Renal cortical epithelial cell (primary cell): Measurements from ENCODE around the gene ZSCAN5C. TPM values are rescaled to one million over a fixed set of nuclear protein-coding genes. Genes with fewer than 3 reads are reported as not detected.

ENCODE experiments used
- total RNA-seq: library from RNA; depleted of rRNA; stranded (reverse); fragments of >200 nt; gene quantifications from 2 replicates; pipeline ENCODE4 v1.2.3, GENCODE V29; 2014

ZSCAN5C gene
- total RNA-seq, 1 donor from 2014 or later = not detected

Other genes starting within 250 kb of the ZSCAN5C start
- not detected in 2 replicates for gene NLRP5, start 215.5 kb upstream of the ZSCAN5C start, total RNA-seq
- gene ZNF787, start 81.0 kb upstream of the ZSCAN5C start, total RNA-seq = 25.6 and 41.0 TPM in 2 replicates
- 12.9 and 28.2 TPM in 2 replicates for gene ZNF444, start 61.0 kb upstream of the ZSCAN5C start, total RNA-seq
- gene GALP, start 26.3 kb upstream of the ZSCAN5C start, total RNA-seq = not detected in 2 replicates
- not detected in 2 replicates for gene ZSCAN5B, start 4.5 kb upstream of the ZSCAN5C start, total RNA-seq
- not detected in 2 replicates for gene EDDM13, start 70.5 kb downstream of the ZSCAN5C start, total RNA-seq
- gene ZSCAN5A, start 112.6 kb downstream of the ZSCAN5C start, total RNA-seq = 4.7 and 5.7 TPM in 2 replicates
- 1.2 and 4.2 TPM in 2 replicates for gene ZNF582, start 191.3 kb downstream of the ZSCAN5C start, total RNA-seq
- gene ZNF583, start 202.1 kb downstream of the ZSCAN5C start, total RNA-seq = 4.0 and 7.2 TPM in 2 replicates